ENCODE data around the gene TMEM187. TPM values are rescaled to one million over a fixed set of nuclear protein-coding genes. Genes with fewer than 3 reads are reported as not detected.

The TMEM187 gene
- total RNA-seq, 2 donors from 2014 or later, result 4.8 to 8.1 TPM

- DNase-seq, result no peak
- H3K9me3 ChIP-seq (ENCODE audit: control insufficient read depth, low read length), result no peaks in the 10 kb centered on the region
- no peak overlapping the region for H3K4me3 Mint-ChIP-seq
- H3K27ac Mint-ChIP-seq, result no peak overlapping the region
- peaks cover 56% of the 10 kb centered on the region for H3K9me3 Mint-ChIP-seq
- H3K27ac ChIP-seq (ENCODE audit: low read depth, low read length), result no peak overlapping the region
- H3K36me3 ChIP-seq (ENCODE audit: control insufficient read depth, insufficient read depth, low read length), result no peaks in the 10 kb centered on the region
- H3K36me3 Mint-ChIP-seq (ENCODE audit: low read depth), result peaks cover 4% of the 10 kb centered on the region
- TF ChIP-seq CTCF (conservative IDR thresholded peaks at IDR 0.05), result peak; percentile 21
- H3K4me1 Mint-ChIP-seq, result peaks cover 5% of the 10 kb centered on the region
- no peaks in the 10 kb centered on the region for H3K4me1 ChIP-seq (ENCODE audit: control insufficient read depth, insufficient read depth, low read length)
- no peak overlapping the region for H3K4me3 ChIP-seq (ENCODE audit: low read length)
- no peak overlapping the region for H3K9ac ChIP-seq (ENCODE audit: extremely low read depth, low read length, poor library complexity, severe bottlenecking)
- peaks cover 1% of the 10 kb centered on the region for H3K27me3 Mint-ChIP-seq (ENCODE audit: insufficient read depth)
- 90 to 100% methylated on average over 2 to 10 of the region's 10 CpGs for WGBS, 2 experiments (ENCODE audit: insufficient coverage in 1 of 2, insufficient read length in 1 of 2)
- no peaks in the 10 kb centered on the region for H3K27me3 ChIP-seq (ENCODE audit: control insufficient read depth, insufficient read depth, low read length, poor library complexity, severe bottlenecking)
These were observed 34.2 kb upstream of the TMEM187 start for GRCh38 chrX:153938226-153938786.

GRCh38 chrX:153939573-153939972 lies 33.0 kb upstream of the TMEM187 start:
- no peaks in the 10 kb centered on the region for H3K27me3 ChIP-seq (ENCODE audit: control insufficient read depth, insufficient read depth, low read length, poor library complexity, severe bottlenecking)
- no peak overlapping the region for H3K27ac ChIP-seq (ENCODE audit: low read depth, low read length)
- WGBS, 2 experiments (ENCODE audit: insufficient coverage in 1 of 2, insufficient read length in 1 of 2), result 68% methylated on average over 6 of the region's 7 CpGs; no CpG with 5 or more reads in 1 of the 2 experiments
- H3K9ac ChIP-seq (ENCODE audit: extremely low read depth, low read length, poor library complexity, severe bottlenecking), result no peak overlapping the region
- peaks cover 1% of the 10 kb centered on the region for H3K27me3 Mint-ChIP-seq (ENCODE audit: insufficient read depth)
- H3K36me3 Mint-ChIP-seq (ENCODE audit: low read depth), result peaks cover 4% of the 10 kb centered on the region
- no peak overlapping the region for H3K4me3 Mint-ChIP-seq
- peaks cover 55% of the 10 kb centered on the region for H3K9me3 Mint-ChIP-seq
- no peak overlapping the region for H3K4me3 ChIP-seq (ENCODE audit: low read length)
- H3K27ac Mint-ChIP-seq, result no peak overlapping the region
- H3K9me3 ChIP-seq (ENCODE audit: control insufficient read depth, low read length), result no peaks in the 10 kb centered on the region
- no peaks in the 10 kb centered on the region for H3K4me1 ChIP-seq (ENCODE audit: control insufficient read depth, insufficient read depth, low read length)
- H3K36me3 ChIP-seq (ENCODE audit: control insufficient read depth, insufficient read depth, low read length), result no peaks in the 10 kb centered on the region
- TF ChIP-seq CTCF (conservative IDR thresholded peaks at IDR 0.05), result no peak
- no peaks in the 10 kb centered on the region for H3K4me1 Mint-ChIP-seq
- no peak for DNase-seq

GRCh38 chrX:153941336-153942252 lies 31.0 kb upstream of the TMEM187 start:
- 54% methylated on average over 16 of the region's 23 CpGs; no CpG with 5 or more reads in 1 of the 2 experiments for WGBS, 2 experiments (ENCODE audit: insufficient coverage in 1 of 2, insufficient read length in 1 of 2)
- no peak overlapping the region for H3K27ac ChIP-seq (ENCODE audit: low read depth, low read length)
- peaks cover 3% of the 10 kb centered on the region for H3K36me3 Mint-ChIP-seq (ENCODE audit: low read depth)
- H3K27ac Mint-ChIP-seq, result peak overlapping the region; percentile 44
- H3K36me3 ChIP-seq (ENCODE audit: control insufficient read depth, insufficient read depth, low read length), result no peaks in the 10 kb centered on the region
- DNase-seq, result no peak
- no peak overlapping the region for H3K9ac ChIP-seq (ENCODE audit: extremely low read depth, low read length, poor library complexity, severe bottlenecking)
- TF ChIP-seq CTCF (conservative IDR thresholded peaks at IDR 0.05), result no peak
- H3K9me3 Mint-ChIP-seq, result peaks cover 44% of the 10 kb centered on the region
- H3K4me1 Mint-ChIP-seq, result no peaks in the 10 kb centered on the region
- H3K27me3 Mint-ChIP-seq (ENCODE audit: insufficient read depth), result peaks cover under 1% of the 10 kb centered on the region
- H3K4me3 Mint-ChIP-seq, result no peak overlapping the region
- no peaks in the 10 kb centered on the region for H3K9me3 ChIP-seq (ENCODE audit: control insufficient read depth, low read length)
- H3K27me3 ChIP-seq (ENCODE audit: control insufficient read depth, insufficient read depth, low read length, poor library complexity, severe bottlenecking), result no peaks in the 10 kb centered on the region
- H3K4me1 ChIP-seq (ENCODE audit: control insufficient read depth, insufficient read depth, low read length), result no peaks in the 10 kb centered on the region
- no peak overlapping the region for H3K4me3 ChIP-seq (ENCODE audit: low read length)
